SK-N-SH treated with all-trans-retinoic acid at 6 μM for 48 hours (cell line): ENCODE measurements around the gene TMEM116.

Experiments used
- ATAC-seq: fragments of 200-7000 bp; cut with Tn5 transposase; 3 replicates; pipeline ENCODE4 v1.9.1; 2020; ENCODE audit warnings: mild to moderate bottlenecking, moderate library complexity
- ARNTL ChIP-seq: fragments of 450-650 bp; formaldehyde crosslinking; IDR thresholded peaks from 2 replicates; pipeline ENCODE4 v1.5.0; 2020; ENCODE audit warnings: low read depth, mild to moderate bottlenecking, moderate library complexity, borderline replicate concordance
- CREB5 ChIP-seq: fragments of 250-450 bp; sonication (Bioruptor Pico); IDR thresholded peaks from 2 replicates; pipeline ENCODE4 v1.5.1; 2020; ENCODE audit warnings: low read depth, mild to moderate bottlenecking, moderate library complexity
- CSDC2 ChIP-seq: fragments of 250-450 bp; sonication (Bioruptor Pico); IDR thresholded peaks from 2 replicates; pipeline ENCODE4 v1.5.0; 2020; ENCODE audit warnings: mild to moderate bottlenecking, moderate library complexity
- CSRNP3 ChIP-seq: fragments of 250-450 bp; sonication (Bioruptor Pico); IDR thresholded peaks from 2 replicates; pipeline ENCODE4 v1.5.1; 2021; ENCODE audit warnings: mild to moderate bottlenecking, moderate library complexity
- ESRRG ChIP-seq: fragments of 250-450 bp; sonication (Bioruptor Pico); IDR thresholded peaks from 2 replicates; pipeline ENCODE4 v1.6.1; 2021; ENCODE audit warnings: mild to moderate bottlenecking
- GLIS3 ChIP-seq: fragments of 250-450 bp; sonication (Bioruptor Pico); IDR thresholded peaks from 2 replicates; pipeline ENCODE4 v1.5.0; 2020; ENCODE audit warnings: mild to moderate bottlenecking, moderate library complexity
- ISL1 ChIP-seq: fragments of 250-450 bp; sonication (Bioruptor Pico); IDR thresholded peaks from 2 replicates; pipeline ENCODE4 v2.1.2; 2022; ENCODE audit warnings: mild to moderate bottlenecking, moderate library complexity
- OSR1 ChIP-seq: fragments of 250-450 bp; sonication (Bioruptor Pico); IDR thresholded peaks from 2 replicates; pipeline ENCODE4 v1.8.0; 2022; ENCODE audit warnings: moderate library complexity, mild to moderate bottlenecking, inconsistent platforms
- PATZ1 ChIP-seq: fragments of 250-450 bp; sonication (Bioruptor Pico); IDR thresholded peaks from 2 replicates; pipeline ENCODE4 v1.8.0; 2020; ENCODE audit warnings: mild to moderate bottlenecking, moderate library complexity, borderline replicate concordance
- POU6F1 ChIP-seq: fragments of 250-450 bp; sonication (Bioruptor Pico); IDR thresholded peaks from 2 replicates; pipeline ENCODE4 v1.8.0; 2021; ENCODE audit warnings: low read depth, mild to moderate bottlenecking, moderate library complexity, borderline replicate concordance
- PPARA ChIP-seq: fragments of 250-450 bp; sonication (Bioruptor Pico); IDR thresholded peaks from 2 replicates; pipeline ENCODE4 v1.5.0; 2020; ENCODE audit warnings: mild to moderate bottlenecking, borderline replicate concordance
- RARB ChIP-seq: fragments of 250-450 bp; sonication (Bioruptor Pico); IDR thresholded peaks from 2 replicates; pipeline ENCODE4 v1.8.0; 2021; ENCODE audit warnings: mild to moderate bottlenecking, moderate library complexity
- SNAI2 ChIP-seq: fragments of 250-450 bp; sonication (Bioruptor Pico); IDR thresholded peaks from 2 replicates; pipeline ENCODE4 v1.5.0; 2020; ENCODE audit warnings: mild to moderate bottlenecking, moderate library complexity
- TCF4 ChIP-seq: fragments of 250-450 bp; sonication (Bioruptor Pico); IDR thresholded peaks from 2 replicates; pipeline ENCODE4 v1.8.0; 2021; ENCODE audit warnings: mild to moderate bottlenecking, moderate library complexity, borderline replicate concordance
- TOX ChIP-seq: fragments of 250-450 bp; sonication (Bioruptor Pico); IDR thresholded peaks from 2 replicates; pipeline ENCODE4 v1.8.0; 2021; ENCODE audit warnings: mild to moderate bottlenecking, moderate library complexity, borderline replicate concordance
- TSHZ2 ChIP-seq: fragments of 250-450 bp; sonication (Bioruptor Pico); IDR thresholded peaks from 2 replicates; pipeline ENCODE4 v1.5.0; 2020; ENCODE audit warnings: mild to moderate bottlenecking, moderate library complexity
- ZC3H10 ChIP-seq: fragments of 250-450 bp; sonication (Bioruptor Pico); IDR thresholded peaks from 2 replicates; pipeline ENCODE4 v1.5.1; 2021; ENCODE audit warnings: mild to moderate bottlenecking, moderate library complexity
- ZFP3 ChIP-seq: fragments of 250-450 bp; sonication (Bioruptor Pico); IDR thresholded peaks from 2 replicates; pipeline ENCODE4 v1.5.0; 2020; ENCODE audit warnings: mild to moderate bottlenecking, moderate library complexity
- ZFP30 ChIP-seq: fragments of 450-650 bp; formaldehyde crosslinking; IDR thresholded peaks from 2 replicates; pipeline ENCODE4 v1.5.0; 2022; ENCODE audit warnings: mild to moderate bottlenecking, moderate library complexity
- ZNF565 ChIP-seq: fragments of 450-650 bp; formaldehyde crosslinking; conservative IDR thresholded peaks from 2 replicates; pipeline ENCODE4 v1.5.0; 2020; ENCODE audit warnings: low read depth, mild to moderate bottlenecking, moderate library complexity
- ZNF70 ChIP-seq: fragments of 450-650 bp; formaldehyde crosslinking; IDR thresholded peaks from 2 replicates; pipeline ENCODE4 v1.5.0; 2020; ENCODE audit warnings: mild to moderate bottlenecking, moderate library complexity
- ZNF8 ChIP-seq: fragments of 450-650 bp; formaldehyde crosslinking; IDR thresholded peaks from 2 replicates; pipeline ENCODE4 v1.5.0; 2020; ENCODE audit warnings: mild to moderate bottlenecking, moderate library complexity

The TMEM116 gene

GRCh38 chr12:112005419-112006395 is 7.3 kb downstream of the TMEM116 start:
- ATAC-seq: peak; percentile 74
- TF ChIP-seq CSDC2 (CRISPR knock-in tag): no peak
- TF ChIP-seq ZFP3 (CRISPR knock-in tag): no peak
- TF ChIP-seq TSHZ2: no peak
- no peak for TF ChIP-seq POU6F1 (CRISPR knock-in tag)
- no peak for TF ChIP-seq ZNF70
- no peak for TF ChIP-seq ARNTL
- no peak for TF ChIP-seq ZNF8
- TF ChIP-seq PATZ1: no peak
- TF ChIP-seq TCF4 (CRISPR knock-in tag): no peak
- no peak for TF ChIP-seq ISL1 (CRISPR knock-in tag)
- TF ChIP-seq SNAI2 (CRISPR knock-in tag): no peak
- no peak for TF ChIP-seq OSR1 (CRISPR knock-in tag)
- no peak for TF ChIP-seq ZFP30 (CRISPR knock-in tag)
- no peak for TF ChIP-seq ZNF565 (CRISPR knock-in tag)
- no peak for TF ChIP-seq CREB5
- TF ChIP-seq ESRRG (CRISPR knock-in tag): no peak
- no peak for TF ChIP-seq RARB (CRISPR knock-in tag)
- TF ChIP-seq ZC3H10 (CRISPR knock-in tag): no peak
- no peak for TF ChIP-seq GLIS3
- no peak for TF ChIP-seq PPARA (CRISPR knock-in tag)

GRCh38 chr12:112004041-112004440 is 8.9 kb downstream of the TMEM116 start:
- no peak for TF ChIP-seq PPARA (CRISPR knock-in tag)
- TF ChIP-seq SNAI2 (CRISPR knock-in tag): no peak
- TF ChIP-seq PATZ1: no peak
- no peak for TF ChIP-seq CSDC2 (CRISPR knock-in tag)
- no peak for TF ChIP-seq ISL1 (CRISPR knock-in tag)
- TF ChIP-seq RARB (CRISPR knock-in tag): no peak
- no peak for TF ChIP-seq CSRNP3 (CRISPR knock-in tag)
- no peak for TF ChIP-seq ZNF8
- TF ChIP-seq ZFP30 (CRISPR knock-in tag): no peak
- no peak for TF ChIP-seq GLIS3
- no peak for TF ChIP-seq ARNTL
- TF ChIP-seq TOX (CRISPR knock-in tag): no peak
- TF ChIP-seq TCF4 (CRISPR knock-in tag): no peak
- TF ChIP-seq, all 23 proteins: peak for 0
- ATAC-seq: no peak
